Activated T-cell treated with anti-CD3 and anti-CD28 coated beads, Interleukin-2, amount 50 U/mL, for 4 hours (primary cell): ENCODE data around the gene ITGAE. TPM values are rescaled to one million over a fixed set of nuclear protein-coding genes. Genes with fewer than 3 reads are reported as not detected.

Source experiments
- ATAC-seq, 2 donors: fragments of 200-7000 bp; cut with Tn5 transposase; one replicate each; pipeline ENCODE4 v1.10.0; 2021
- DNase-seq: peaks from one replicate; pipeline ENCODE4 v3.0.0-alpha.2; 2020
- H3K27me3 Mint-ChIP-seq: one replicate; pipeline ENCODE4 v1.8.0; 2021; ENCODE audit warnings: low read depth, mixed read lengths
- H3K36me3 Mint-ChIP-seq: one replicate; pipeline ENCODE4 v1.8.0; 2022; ENCODE audit warnings: mixed read lengths; ENCODE audit not compliant: insufficient read depth
- H3K4me1 Mint-ChIP-seq: one replicate; pipeline ENCODE4 v1.8.0; 2021; ENCODE audit warnings: low read depth, mixed read lengths
- H3K4me3 Mint-ChIP-seq: one replicate; pipeline ENCODE4 v1.8.0; 2021; ENCODE audit warnings: mild to moderate bottlenecking, moderate library complexity, mixed read lengths
- H3K9me3 Mint-ChIP-seq: one replicate; pipeline ENCODE4 v1.8.0; 2021; ENCODE audit warnings: mixed read lengths
- total RNA-seq, 3 donors: library from RNA; stranded (reverse); gene quantifications; one replicate each; pipeline ENCODE4 v1.2.1, GENCODE V29; 2021

The ITGAE gene
- total RNA-seq, 3 donors from 2014 or later = 15.0 to 20.6 (median 18.1) TPM

DNA sequence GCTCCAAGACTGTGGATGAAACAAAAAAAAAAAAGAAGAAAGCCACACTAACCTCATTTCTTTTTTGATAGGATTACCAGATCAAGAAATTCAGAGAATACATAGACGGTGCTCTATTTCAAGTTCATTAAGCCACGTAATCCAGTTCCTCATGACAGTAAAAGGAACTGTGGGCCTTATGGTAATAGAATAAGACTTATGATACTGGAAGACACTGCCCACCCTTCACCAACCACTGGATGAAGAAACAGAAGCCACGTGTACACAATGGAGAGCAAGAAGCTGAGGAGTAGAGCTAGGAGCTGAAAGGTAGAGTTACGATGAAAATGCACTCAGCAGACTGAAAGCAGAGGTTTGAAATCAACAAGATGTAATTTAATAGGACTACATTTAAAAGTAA lies 33.8 kb upstream of the ITGAE start:
- peaks cover 34% of the 10 kb centered on the region for H3K36me3 Mint-ChIP-seq
- DNase-seq (no peak), ATAC-seq (no peak)
- no peaks in the 10 kb centered on the region for H3K27me3 Mint-ChIP-seq
- peaks cover 12% of the 10 kb centered on the region for H3K4me1 Mint-ChIP-seq
- H3K9me3 Mint-ChIP-seq = no peaks in the 10 kb centered on the region
- no peak overlapping the region for H3K4me3 Mint-ChIP-seq

DNA sequence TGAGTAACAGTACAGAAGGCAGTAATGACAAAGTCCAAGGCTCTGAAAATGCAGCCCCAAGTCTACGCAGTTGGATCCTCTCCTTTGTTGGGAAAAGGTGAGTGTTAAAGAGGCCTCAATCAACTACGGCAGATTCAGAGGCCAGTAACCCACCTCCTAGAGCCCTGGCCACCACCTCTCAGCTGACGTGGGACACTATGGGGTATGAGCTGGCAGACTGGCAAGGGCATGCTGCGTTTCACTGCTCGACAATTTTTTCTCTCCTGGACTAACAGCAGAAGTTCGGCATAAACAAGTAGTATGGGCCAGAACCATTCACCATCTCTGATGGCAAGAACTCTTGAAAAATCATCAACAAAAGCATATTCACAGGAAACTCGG lies 27.9 kb upstream of the ITGAE start:
- peaks cover 43% of the 10 kb centered on the region for H3K36me3 Mint-ChIP-seq
- ATAC-seq (no peak), DNase-seq (no peak)
- no peaks in the 10 kb centered on the region for H3K9me3 Mint-ChIP-seq
- H3K4me1 Mint-ChIP-seq = peaks cover 3% of the 10 kb centered on the region
- no peaks in the 10 kb centered on the region for H3K27me3 Mint-ChIP-seq
- no peak overlapping the region for H3K4me3 Mint-ChIP-seq

DNA sequence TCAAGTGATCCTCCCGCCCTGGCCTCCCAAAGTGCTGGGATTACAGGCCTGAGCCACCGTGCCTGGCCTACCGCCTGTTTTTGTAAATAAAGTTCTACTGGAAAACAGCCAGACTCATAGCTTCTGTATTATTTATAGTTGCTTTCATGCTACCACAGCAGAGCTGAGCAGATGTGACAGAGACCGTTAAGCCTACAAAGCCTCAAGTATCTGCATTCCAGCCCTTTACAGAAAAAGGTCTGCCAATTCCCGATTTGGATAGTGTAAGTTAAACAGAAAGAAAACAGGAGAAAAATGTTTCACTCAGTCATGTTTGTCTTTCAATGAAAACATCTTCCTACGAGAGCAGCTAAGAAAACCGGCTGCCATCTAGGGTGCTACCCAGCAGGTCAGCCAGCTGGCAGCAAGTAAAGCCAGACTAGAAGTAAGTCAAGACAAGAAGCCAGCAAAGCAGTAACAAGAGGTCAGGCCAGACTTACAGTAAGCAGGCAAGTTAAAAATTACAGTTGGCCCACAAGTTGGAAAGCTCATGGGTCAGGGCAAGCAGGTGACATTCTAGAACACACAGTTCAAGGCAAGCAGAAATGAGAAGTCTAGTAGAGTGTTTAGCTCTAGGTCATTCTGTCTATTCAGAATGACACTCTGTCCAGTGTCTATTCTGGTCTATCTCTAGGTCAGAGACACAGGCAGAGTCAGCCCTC lies 27.3 kb upstream of the ITGAE start:
- no peaks in the 10 kb centered on the region for H3K9me3 Mint-ChIP-seq
- ATAC-seq = no peak
- peaks cover 2% of the 10 kb centered on the region for H3K4me1 Mint-ChIP-seq
- H3K36me3 Mint-ChIP-seq = peaks cover 41% of the 10 kb centered on the region
- no peak overlapping the region for H3K4me3 Mint-ChIP-seq
- no peak for DNase-seq
- no peaks in the 10 kb centered on the region for H3K27me3 Mint-ChIP-seq

DNA sequence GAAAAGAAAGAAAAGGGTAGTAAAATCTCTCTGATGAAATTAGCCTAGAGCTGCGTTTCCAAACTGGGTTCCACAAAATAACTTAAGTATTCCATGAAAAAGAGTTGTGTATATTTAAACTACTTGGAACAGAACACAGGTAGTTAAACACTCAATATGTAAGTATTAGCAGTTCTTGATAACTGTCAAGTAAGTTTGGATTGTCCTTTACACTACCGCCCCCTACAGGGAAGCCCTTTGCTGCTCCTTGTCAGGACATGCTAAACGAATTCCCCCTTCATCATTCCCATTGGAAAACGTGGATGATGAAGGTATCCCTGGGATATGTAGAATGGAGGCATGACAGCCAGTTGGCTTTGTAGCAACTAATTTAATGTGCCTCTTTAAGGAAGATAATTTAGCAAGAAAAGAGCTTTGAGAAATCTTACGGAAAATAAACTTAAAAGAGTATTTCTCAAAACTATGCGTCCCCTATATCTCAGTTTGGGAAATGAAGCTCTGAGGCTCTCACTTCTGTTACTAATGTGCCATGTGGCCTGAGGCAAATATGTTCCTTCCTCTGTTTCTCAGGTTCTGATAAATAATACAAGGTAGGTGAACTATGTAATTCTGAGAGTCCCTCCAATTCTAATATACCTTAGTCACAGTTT lies 26.3 kb upstream of the ITGAE start:
- ATAC-seq (peak; percentile 53 to 58), DNase-seq (peak; percentile 73)
- Mint-ChIP-seq H3K27me3 (no peaks in the 10 kb centered on the region), H3K36me3 (peaks cover 38% of the 10 kb centered on the region), H3K9me3 (no peaks in the 10 kb centered on the region), H3K4me1 (peaks cover 2% of the 10 kb centered on the region), H3K4me3 (no peak overlapping the region)

DNA sequence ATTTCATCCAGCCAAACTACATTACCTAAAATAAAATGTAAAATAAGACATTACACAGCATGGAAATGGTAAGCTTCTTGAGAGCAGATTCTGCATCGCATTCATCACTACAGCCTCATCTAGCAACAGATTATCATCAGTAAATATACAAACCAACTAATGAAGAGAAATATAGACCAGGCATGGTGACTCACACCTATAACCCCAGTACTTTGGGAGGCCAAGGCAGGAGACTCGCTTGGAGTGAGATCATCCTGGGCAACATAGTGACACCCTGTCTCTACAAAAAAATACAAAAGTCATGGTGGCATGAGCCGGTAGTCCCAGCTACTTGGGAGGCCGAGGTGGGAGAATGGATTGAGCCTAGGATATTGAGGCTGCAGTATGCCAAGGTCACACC lies 25.2 kb upstream of the ITGAE start:
- DNase-seq (no peak), ATAC-seq (no peak)
- Mint-ChIP-seq H3K36me3 (peaks cover 45% of the 10 kb centered on the region), H3K4me3 (no peak overlapping the region), H3K9me3 (no peaks in the 10 kb centered on the region), H3K4me1 (peaks cover 2% of the 10 kb centered on the region), H3K27me3 (no peaks in the 10 kb centered on the region)

DNA sequence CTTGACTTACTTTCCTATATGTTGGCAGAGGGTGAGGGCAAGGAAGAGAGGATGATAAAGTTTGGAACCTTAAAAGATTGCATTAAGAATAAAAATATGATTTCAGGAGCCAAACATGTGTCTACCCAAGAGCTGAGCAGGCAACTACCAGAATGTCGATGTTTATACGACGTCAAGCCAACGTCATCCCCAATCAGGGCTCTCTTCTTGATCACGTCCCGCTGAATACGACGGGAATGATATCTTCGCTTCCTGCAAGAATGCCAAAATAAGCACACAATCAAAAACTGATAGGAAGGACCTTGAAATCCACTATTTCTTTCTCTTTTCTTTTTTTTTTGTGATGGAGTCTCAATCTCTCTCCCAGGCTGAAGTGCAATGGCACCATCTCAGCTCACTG lies 20.1 kb upstream of the ITGAE start:
- Mint-ChIP-seq H3K4me3 (no peak overlapping the region), H3K36me3 (peaks cover 37% of the 10 kb centered on the region), H3K9me3 (no peaks in the 10 kb centered on the region), H3K27me3 (no peaks in the 10 kb centered on the region), H3K4me1 (no peaks in the 10 kb centered on the region)
- DNase-seq (no peak), ATAC-seq (no peak)

DNA sequence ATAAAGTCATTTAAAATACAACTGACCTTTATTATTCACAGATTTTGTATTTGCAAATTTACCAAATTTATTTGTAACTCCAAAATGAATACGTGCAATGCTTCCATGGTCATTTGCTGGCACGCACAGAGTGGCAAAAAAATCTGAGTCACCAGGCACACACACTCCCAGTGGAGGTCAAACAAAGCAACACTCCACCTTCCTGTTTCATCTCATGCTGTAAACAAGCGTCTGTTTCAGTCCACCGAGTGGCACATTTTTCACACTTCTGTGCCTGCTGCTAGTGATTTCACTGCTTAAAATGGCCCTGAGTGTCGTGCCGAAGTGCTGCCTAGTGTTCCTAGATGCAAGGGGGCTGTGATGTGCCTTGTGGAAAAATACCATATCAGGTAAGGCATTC lies 17.8 kb upstream of the ITGAE start:
- Mint-ChIP-seq H3K4me3 (no peak overlapping the region), H3K27me3 (no peaks in the 10 kb centered on the region), H3K4me1 (no peaks in the 10 kb centered on the region), H3K36me3 (peaks cover 38% of the 10 kb centered on the region), H3K9me3 (no peaks in the 10 kb centered on the region)
- ATAC-seq = no peak
- no peak for DNase-seq

DNA sequence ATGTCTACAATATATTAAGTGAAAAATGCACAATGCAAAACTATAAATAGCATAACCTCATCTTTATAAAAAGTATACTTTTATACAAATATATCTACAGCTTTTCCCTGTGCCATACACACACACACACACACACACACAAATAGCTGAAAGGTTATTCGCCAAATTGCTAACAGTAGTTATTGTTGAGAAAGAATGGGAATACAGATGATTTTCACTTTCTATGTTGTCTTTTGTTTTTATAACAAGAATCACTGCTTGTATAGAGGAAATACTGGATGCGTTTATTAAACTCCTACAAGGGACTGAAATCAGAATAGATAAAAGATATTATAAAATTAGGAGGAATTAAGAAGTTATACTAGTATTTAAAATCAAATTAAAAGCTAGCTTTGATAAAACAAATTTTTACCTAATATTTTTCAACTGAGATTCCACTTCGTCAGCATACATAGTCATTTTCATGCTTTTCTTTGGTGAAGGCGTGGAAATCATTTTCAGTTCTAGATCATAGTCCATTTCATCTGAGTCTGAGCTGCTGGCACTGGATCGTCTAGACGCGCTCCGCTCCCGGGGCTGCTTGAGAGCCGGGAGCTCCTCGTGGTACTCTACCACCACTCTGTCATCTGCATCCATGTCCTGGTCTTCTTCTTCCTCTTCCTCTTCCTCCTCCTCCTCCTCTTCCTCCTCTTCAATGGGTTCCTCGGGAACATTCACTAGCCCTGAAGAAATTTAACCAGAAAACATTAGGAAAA lies 17.0 kb upstream of the ITGAE start:
- ATAC-seq (no peak), DNase-seq (no peak)
- no peaks in the 10 kb centered on the region for H3K9me3 Mint-ChIP-seq
- H3K36me3 Mint-ChIP-seq = peaks cover 37% of the 10 kb centered on the region
- H3K4me1 Mint-ChIP-seq = no peaks in the 10 kb centered on the region
- H3K4me3 Mint-ChIP-seq = no peak overlapping the region
- no peaks in the 10 kb centered on the region for H3K27me3 Mint-ChIP-seq

DNA sequence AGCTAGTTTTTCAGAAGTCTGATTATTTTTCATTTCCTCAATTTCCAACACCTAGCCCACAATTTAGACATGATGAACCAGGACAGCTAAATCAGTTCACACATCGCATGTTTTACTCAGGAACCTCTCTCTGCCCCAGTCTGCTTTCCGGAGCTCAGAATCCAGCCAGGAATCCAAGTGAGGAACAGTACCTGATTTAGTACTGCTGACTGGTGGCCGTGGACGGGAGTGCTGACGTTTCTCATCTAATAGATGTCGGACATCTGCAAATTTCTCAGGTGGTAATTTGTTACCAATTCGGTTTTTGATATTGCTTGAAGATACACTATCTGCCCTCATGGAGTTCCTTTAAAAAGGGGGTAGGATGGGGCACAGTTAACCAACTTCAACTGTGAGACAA lies 14.9 kb upstream of the ITGAE start:
- Mint-ChIP-seq H3K36me3 (peaks cover 45% of the 10 kb centered on the region), H3K9me3 (no peaks in the 10 kb centered on the region), H3K27me3 (no peaks in the 10 kb centered on the region), H3K4me3 (no peak overlapping the region), H3K4me1 (no peaks in the 10 kb centered on the region)
- DNase-seq (no peak), ATAC-seq (no peak)

DNA sequence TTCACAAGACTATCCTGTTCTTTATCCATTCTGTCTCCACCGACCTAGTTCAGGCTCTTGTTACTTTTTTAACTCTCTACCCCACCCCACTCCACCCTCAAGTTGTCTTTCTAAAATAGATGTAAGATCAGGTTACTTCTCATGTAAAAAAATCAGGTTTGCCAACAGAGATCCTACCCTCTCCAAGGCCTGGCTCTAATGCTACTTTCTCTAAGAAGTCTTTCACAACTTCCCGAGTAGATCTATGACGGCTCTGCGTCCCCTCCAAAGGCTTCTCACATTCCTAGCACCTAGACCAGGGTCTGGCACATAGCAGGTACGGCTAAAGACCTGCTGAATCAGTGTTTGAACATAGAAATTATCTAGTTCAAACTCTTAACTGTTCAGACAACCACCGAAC lies 14.1 kb upstream of the ITGAE start:
- Mint-ChIP-seq H3K36me3 (peaks cover 43% of the 10 kb centered on the region), H3K4me1 (no peaks in the 10 kb centered on the region), H3K27me3 (no peaks in the 10 kb centered on the region), H3K9me3 (no peaks in the 10 kb centered on the region), H3K4me3 (no peak overlapping the region)
- DNase-seq (no peak), ATAC-seq (no peak)

DNA sequence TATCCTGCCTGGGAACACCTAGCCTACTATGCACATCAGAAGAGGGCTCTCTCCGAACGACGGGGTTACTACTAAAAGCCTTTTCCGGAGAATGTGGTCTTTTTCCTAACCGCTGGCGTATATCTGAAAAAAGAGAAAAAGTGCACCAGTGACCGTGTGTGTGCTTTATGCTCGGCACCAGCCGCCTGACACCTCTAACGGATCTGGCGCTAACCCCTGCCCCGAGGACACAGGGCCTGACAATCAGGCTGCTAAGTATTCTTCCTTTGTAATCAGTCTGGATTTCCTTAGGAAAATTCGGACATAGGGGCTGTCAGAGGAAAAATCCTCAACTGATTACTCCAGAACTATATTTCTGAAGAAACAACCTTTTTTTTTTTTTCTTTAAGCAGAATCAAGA lies 13.4 kb upstream of the ITGAE start:
- Mint-ChIP-seq H3K27me3 (no peaks in the 10 kb centered on the region), H3K36me3 (peaks cover 49% of the 10 kb centered on the region), H3K4me3 (no peak overlapping the region), H3K9me3 (no peaks in the 10 kb centered on the region), H3K4me1 (peaks cover 2% of the 10 kb centered on the region)
- no peak for DNase-seq
- ATAC-seq = no peak

DNA sequence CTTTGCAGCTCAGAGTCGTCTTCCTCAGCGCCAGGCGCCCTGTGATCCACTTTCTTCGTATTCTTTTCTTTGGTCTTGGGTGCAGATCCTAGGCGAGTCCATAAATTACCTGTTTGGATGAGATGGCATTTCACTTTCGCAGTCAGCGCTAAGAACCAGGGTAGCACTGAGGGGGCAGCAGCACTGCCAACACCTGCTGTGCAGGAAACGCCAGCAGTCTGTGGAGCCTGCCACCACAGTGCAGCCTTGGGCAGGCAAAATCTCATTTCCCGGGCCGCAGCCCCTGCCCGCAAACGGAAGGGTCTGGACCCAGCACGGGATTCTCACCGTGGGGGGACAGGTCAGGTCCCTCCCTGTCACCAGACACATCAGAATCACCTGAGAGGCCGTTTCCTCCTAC lies 12.2 kb upstream of the ITGAE start:
- H3K36me3 Mint-ChIP-seq = peaks cover 45% of the 10 kb centered on the region
- H3K4me3 Mint-ChIP-seq = no peak overlapping the region
- H3K27me3 Mint-ChIP-seq = no peaks in the 10 kb centered on the region
- DNase-seq (no peak), ATAC-seq (no peak)
- peaks cover 8% of the 10 kb centered on the region for H3K4me1 Mint-ChIP-seq
- H3K9me3 Mint-ChIP-seq = no peaks in the 10 kb centered on the region

DNA sequence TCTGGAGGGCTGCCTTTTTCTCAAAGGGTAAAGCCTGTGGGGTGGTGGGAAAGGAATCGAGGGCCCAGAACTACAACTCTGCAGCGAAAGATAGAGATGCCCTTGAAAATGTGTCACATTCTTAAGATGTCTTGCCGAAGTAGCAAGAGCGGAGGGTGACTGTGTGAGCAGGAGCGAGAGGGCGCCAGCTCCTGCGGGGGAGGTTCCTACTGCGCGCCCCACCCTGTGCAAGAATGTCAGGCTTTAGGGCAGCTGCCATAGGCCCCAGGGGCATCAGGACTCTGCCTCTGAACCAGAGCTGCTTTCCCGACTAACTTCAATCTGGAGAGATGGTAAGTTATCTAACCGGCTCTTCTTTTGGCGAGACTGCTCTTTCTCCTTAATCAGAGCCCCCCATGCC lies 11.8 kb upstream of the ITGAE start:
- Mint-ChIP-seq H3K4me3 (no peak overlapping the region), H3K9me3 (no peaks in the 10 kb centered on the region), H3K27me3 (no peaks in the 10 kb centered on the region), H3K4me1 (peaks cover 9% of the 10 kb centered on the region), H3K36me3 (peaks cover 48% of the 10 kb centered on the region)
- ATAC-seq = no peak
- DNase-seq = no peak

DNA sequence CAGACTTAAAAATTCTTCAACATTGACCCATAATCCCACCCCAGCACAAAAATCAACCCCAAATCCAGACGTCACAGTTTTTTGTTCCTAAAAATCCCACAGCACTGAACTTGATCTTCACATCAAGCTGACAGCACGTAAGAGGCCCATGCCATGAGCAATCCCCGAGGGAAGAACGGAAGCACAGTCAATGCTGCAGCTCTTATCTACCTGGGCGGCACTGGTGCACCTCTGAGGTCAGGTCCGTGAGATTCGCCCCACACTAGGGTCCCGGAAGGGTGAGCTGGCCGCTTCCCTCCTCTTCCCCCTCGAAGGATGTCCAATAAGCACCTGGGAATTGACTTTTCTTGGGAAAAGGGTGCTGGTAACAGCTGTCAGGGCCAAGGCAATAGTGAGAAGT lies 11.3 kb upstream of the ITGAE start:
- no peak overlapping the region for H3K4me3 Mint-ChIP-seq
- ATAC-seq (no peak), DNase-seq (no peak)
- H3K9me3 Mint-ChIP-seq = no peaks in the 10 kb centered on the region
- H3K4me1 Mint-ChIP-seq = peaks cover 9% of the 10 kb centered on the region
- H3K36me3 Mint-ChIP-seq = peaks cover 50% of the 10 kb centered on the region
- H3K27me3 Mint-ChIP-seq = no peaks in the 10 kb centered on the region

DNA sequence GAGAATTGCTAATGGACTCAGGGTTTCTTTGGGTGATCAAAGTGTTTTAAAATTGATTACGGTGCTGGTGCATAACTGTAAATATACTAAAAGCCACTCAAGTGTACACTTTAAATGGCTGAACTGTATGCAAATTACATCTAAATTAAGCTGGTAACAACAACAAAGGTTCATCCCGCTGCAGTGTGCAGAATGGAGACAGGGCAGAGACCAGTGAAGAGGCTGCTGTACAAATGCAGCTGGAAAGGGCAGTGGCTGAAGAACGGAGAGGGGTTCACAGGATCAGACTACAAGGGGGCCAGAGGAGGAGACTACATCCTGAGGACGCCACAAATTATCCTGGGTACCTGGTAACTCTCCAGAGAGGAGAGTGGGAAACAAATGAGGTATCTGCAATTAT lies 9.0 kb upstream of the ITGAE start:
- Mint-ChIP-seq H3K4me3 (no peak overlapping the region), H3K27me3 (no peaks in the 10 kb centered on the region), H3K4me1 (peaks cover 9% of the 10 kb centered on the region), H3K9me3 (no peaks in the 10 kb centered on the region), H3K36me3 (peaks cover 48% of the 10 kb centered on the region)
- no peak for DNase-seq
- ATAC-seq = no peak
